Left lung (tissue), 10 donors: ENCODE measurements around the gene MECR. TPM values are rescaled to one million over a fixed set of nuclear protein-coding genes. Genes with fewer than 3 reads are reported as not detected.

ENCODE experiments used
- ATAC-seq: fragments of 200-7000 bp; cut with Tn5 transposase; one replicate; pipeline ENCODE4 v1.9.1; 2020; ENCODE audit warnings: moderate library complexity
- DNase-seq, 4 donors: peaks; one replicate each; pipeline ENCODE4 v3.0.0-alpha.2; 2013 to 2020
- H3K27ac ChIP-seq, 2 donors: fragments of 200-600 bp; sonication (generic) in 1 of 2; one replicate each; pipeline versions ENCODE4 v1.5.0 to v1.8.0; 2020 to 2021
- H3K27me3 ChIP-seq, 2 donors: fragments of 200-600 bp; sonication (generic) in 1 of 2; one replicate each; pipeline versions ENCODE4 v1.5.0 to v1.8.0; 2020 to 2021
- H3K36me3 ChIP-seq, 2 donors: fragments of 200-600 bp; sonication (generic) in 1 of 2; one replicate each; pipeline versions ENCODE4 v1.5.0 to v1.8.0; 2020 to 2021
- H3K4me1 ChIP-seq, 2 donors: fragments of 200-600 bp; one replicate each; pipeline ENCODE4 v1.8.0; 2021
- H3K4me3 ChIP-seq, 2 donors: fragments of 200-600 bp; sonication (generic) in 1 of 2; one replicate each; pipeline versions ENCODE4 v1.5.0 to v1.8.0; 2020 to 2021; ENCODE audit warnings: mild to moderate bottlenecking in 1 of 2
- H3K9me3 ChIP-seq, 2 donors: fragments of 200-600 bp; sonication (generic) in 1 of 2; one replicate each; pipeline versions ENCODE4 v1.5.0 to v1.8.0; 2020 to 2021
- CTCF ChIP-seq, 2 donors: fragments of 200-600 bp; sonication (generic) in 1 of 2; IDR thresholded peaks; one replicate each; pipeline versions ENCODE4 v1.5.0 to v1.8.0; 2021; ENCODE audit warnings: antibody characterized with exemption in 2 of 2
- intact Hi-C, 2 donors: fragments of 100-400 bp; cut with DNase I; formaldehyde crosslinking; loops; one replicate each; pipeline versions ENCODE4 v1.11.2 to v1.14.2; 2022
- polyA plus RNA-seq, 6 donors: library from polyadenylated mRNA; unstranded; fragments of 120-200 nt; gene quantifications; one replicate each; pipeline ENCODE4 v1.2.1, GENCODE V29; 2013; ENCODE audit not compliant: insufficient read length in 6 of 6
- total RNA-seq, 2 donors: library from RNA; stranded (reverse); fragmentation: NEBNext Ultra II Directional; extraction: Animal tissue kit (Norgen Biotek cat#: 25700); gene quantifications; one replicate each; pipeline ENCODE4 v1.2.1, GENCODE V29; 2021
- donor health status: DM: no; HTN: yes; CAD: no.
- donor health status: DM: no; HTN: no; CAD: no.

The MECR gene
- total and polyA plus RNA-seq, 8 donors: 19.2 to 40.2 (median 30.3) TPM

GRCh38 chr1:29255134-29255666, 24.5 kb upstream of the MECR start:
- no peak for TF ChIP-seq CTCF (IDR thresholded peaks at IDR 0.05)

DNA sequence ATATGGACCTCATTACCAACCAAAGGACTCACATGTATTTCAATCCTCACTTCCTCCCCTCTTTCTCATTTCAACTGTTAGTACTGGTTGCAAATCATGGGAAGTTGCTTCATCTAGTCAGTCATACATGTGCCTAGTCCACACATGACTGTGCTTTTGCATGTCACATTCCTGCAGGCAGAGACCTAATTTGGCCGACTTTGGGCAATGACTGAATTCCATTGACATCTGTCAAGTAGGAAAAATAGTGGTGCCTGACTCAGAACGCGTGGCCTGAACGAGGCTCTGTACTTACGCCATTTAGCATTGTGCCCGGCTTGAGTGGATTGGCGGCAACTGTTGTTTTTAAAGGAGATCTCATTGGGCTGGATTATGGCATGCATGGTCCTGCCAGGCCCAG, 23.6 kb upstream of the MECR start:
- peaks cover 0 to 27% of the 10 kb centered on the region in 2 donors for H3K27me3 ChIP-seq
- H3K36me3 ChIP-seq: no peaks in the 10 kb centered on the region
- TF ChIP-seq CTCF (IDR thresholded peaks at IDR 0.05): no peak
- H3K27ac ChIP-seq: no peak overlapping the region
- no peak overlapping the region for H3K4me3 ChIP-seq
- peaks cover 3 to 7% of the 10 kb centered on the region in 2 donors for H3K4me1 ChIP-seq
- H3K9me3 ChIP-seq: no peaks in the 10 kb centered on the region
- ATAC-seq: no peak
- DNase-seq: no peak
- intact Hi-C loops: no loop called here

More at GRCh38 chr1:29255134-29255666, 24.5 kb upstream of the MECR start:
- no peak overlapping the region for H3K27ac ChIP-seq
- ATAC-seq: no peak
- DNase-seq: no peak
- H3K9me3 ChIP-seq: no peaks in the 10 kb centered on the region
- H3K4me1 ChIP-seq: peaks cover 9 to 13% of the 10 kb centered on the region in 2 donors
- no peaks in the 10 kb centered on the region for H3K36me3 ChIP-seq
- intact Hi-C loops: no loop called here
- H3K4me3 ChIP-seq: no peak overlapping the region
- peaks cover 0 to 35% of the 10 kb centered on the region in 2 donors for H3K27me3 ChIP-seq

GRCh38 chr1:29253180-29253579, 22.4 kb upstream of the MECR start:
- Histone ChIP-seq H3K9me3 (no peaks in the 10 kb centered on the region), H3K27ac (no peak overlapping the region), H3K4me3 (no peak overlapping the region), H3K36me3 (no peaks in the 10 kb centered on the region), H3K27me3 (peaks cover 0 to 15% of the 10 kb centered on the region in 2 donors), H3K4me1 (peaks cover 0 to 5% of the 10 kb centered on the region in 2 donors)
- intact Hi-C loops: no loop called here
- no peak for TF ChIP-seq CTCF (IDR thresholded peaks at IDR 0.05)
- ATAC-seq (no peak), DNase-seq (no peak)

DNA sequence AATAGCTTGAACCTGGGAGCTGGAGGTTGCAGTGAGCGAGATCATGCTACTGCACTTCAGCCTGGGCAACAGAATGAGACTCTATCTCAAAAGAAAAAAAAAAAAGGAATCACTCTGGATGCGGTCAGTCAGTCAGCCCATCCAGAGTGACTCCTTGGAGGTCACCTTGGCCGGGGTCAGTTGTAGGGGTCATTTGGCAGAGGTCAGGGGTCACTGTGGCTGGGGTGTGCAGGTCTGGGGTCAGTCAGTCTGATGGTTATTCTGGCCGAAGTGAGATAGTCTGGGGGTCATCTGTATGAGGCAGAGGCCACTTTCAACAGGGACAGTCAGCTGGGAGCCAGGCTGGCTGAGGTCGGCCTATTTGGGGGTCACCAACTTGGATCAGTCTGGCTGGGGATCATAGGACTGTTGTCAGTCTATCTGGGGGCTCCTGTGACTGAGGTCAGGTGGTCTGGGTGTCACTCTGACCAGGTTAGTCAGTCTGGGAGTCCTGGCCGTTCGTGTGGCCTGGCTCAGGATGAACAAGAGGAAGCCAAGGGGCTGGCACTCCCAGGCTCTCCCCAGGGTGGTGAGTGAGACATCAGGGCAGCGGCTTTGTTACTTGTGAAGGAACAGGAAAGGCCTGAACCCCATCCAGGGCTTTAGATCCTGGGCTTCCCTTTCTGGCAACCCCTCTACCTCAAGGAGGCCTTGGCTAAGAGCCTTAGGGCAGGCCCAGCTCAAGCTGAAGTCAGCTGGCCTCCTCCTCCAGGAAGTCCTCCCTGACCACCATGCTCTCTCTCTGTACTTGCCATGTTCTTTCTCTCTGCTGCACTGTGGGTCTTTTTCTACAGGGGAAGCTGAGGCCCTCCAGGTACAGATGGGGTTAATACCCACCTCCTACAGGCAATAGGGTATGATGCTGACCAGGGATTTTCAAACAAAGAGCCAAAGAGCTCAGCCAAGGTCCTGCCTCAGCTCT, 20.7 kb upstream of the MECR start:
- no peak for TF ChIP-seq CTCF (IDR thresholded peaks at IDR 0.05)
- intact Hi-C loops: no loop called here
- ATAC-seq: no peak
- Histone ChIP-seq H3K36me3 (no peaks in the 10 kb centered on the region), H3K9me3 (no peaks in the 10 kb centered on the region), H3K4me1 (peaks cover 0 to 5% of the 10 kb centered on the region in 2 donors), H3K27me3 (no peaks in the 10 kb centered on the region), H3K27ac (no peak overlapping the region), H3K4me3 (no peak overlapping the region)
- no peak for DNase-seq

- ATAC-seq (no peak), DNase-seq (no peak)
- H3K9me3 ChIP-seq: no peaks in the 10 kb centered on the region
- H3K27me3 ChIP-seq: no peaks in the 10 kb centered on the region
- no peak for TF ChIP-seq CTCF (IDR thresholded peaks at IDR 0.05)
- H3K36me3 ChIP-seq: no peaks in the 10 kb centered on the region
- no peak overlapping the region for H3K27ac ChIP-seq
- H3K4me3 ChIP-seq: no peak overlapping the region
- peaks cover 0 to 5% of the 10 kb centered on the region in 2 donors for H3K4me1 ChIP-seq
- intact Hi-C loops: no loop called here
Observed at GRCh38 chr1:29249951-29250581, 19.3 kb upstream of the MECR start.
